Endothelial cell of umbilical vein (primary cell): ENCODE measurements around the gene C2orf42. TPM values are rescaled to one million over a fixed set of nuclear protein-coding genes. Genes with fewer than 3 reads are reported as not detected.

Experiments
- BruUV-seq: library from RNA; stranded (reverse); fragments of 400-500 nt; replicated peaks from 2 replicates; lab custom pipeline; 2021; lab: Mats Ljungman, UMichigan
- CTCF ChIA-PET: fragments of 300-600, 350-600 bp; sonication (Branson Sonifier 250); formaldehyde crosslinking; loops from one replicate; lab custom pipeline; 2021; ENCODE audit warnings: antibody characterized with exemption, inconsistent platforms; lab: Charles Lee
- POLR2A ChIA-PET: fragments of 300-600, 350-600 bp; sonication (Branson Sonifier 250); formaldehyde crosslinking; loops from one replicate; lab custom pipeline; 2021; ENCODE audit warnings: antibody characterized with exemption, inconsistent platforms; lab: Charles Lee
- DNase-seq: peaks from one replicate; pipeline ENCODE4 v3.0.0-alpha.2; 2011; ENCODE audit warnings: low read depth, low spot score
- FAIRE-seq: peaks from 2 replicates; lab custom pipeline; 2011; peaks lifted over from hg19 to GRCh38; lab: Jason Lieb, UNC
- H2AFZ ChIP-seq: 2 replicates; pipeline ENCODE4 v1.6.0; 2012; ENCODE audit warnings: low read depth, low read length, control low read depth, inconsistent platforms
- H3K27ac ChIP-seq: 2 replicates; pipeline ENCODE4 v1.5.1; 2011; ENCODE audit warnings: low read depth, mild to moderate bottlenecking, control low read depth, low read length, moderate library complexity; ENCODE audit not compliant: insufficient read depth
- H3K27me3 ChIP-seq, 2 experiments: 2 replicates each; pipeline versions ENCODE4 v1.6.0 to v1.6.1; 2011; ENCODE audit warnings: low read length in 2 of 2, mixed read lengths in 1 of 2; ENCODE audit not compliant: control insufficient read depth in 2 of 2, insufficient read depth in 2 of 2
- H3K36me3 ChIP-seq, 2 experiments: 2 replicates in 1 of 2; 3 replicates in 1 of 2; pipeline ENCODE4 v1.5.1; 2011; ENCODE audit warnings: low read length in 2 of 2, mild to moderate bottlenecking in 1 of 2, moderate library complexity in 1 of 2; ENCODE audit not compliant: control insufficient read depth in 2 of 2, insufficient read depth in 2 of 2; ENCODE audit errors: extremely low read depth in 1 of 2
- H3K4me1 ChIP-seq: 3 replicates; pipeline ENCODE4 v1.5.1; 2011; ENCODE audit warnings: mild to moderate bottlenecking, low read length; ENCODE audit not compliant: control insufficient read depth, insufficient read depth; ENCODE audit errors: extremely low read depth
- H3K4me2 ChIP-seq: 2 replicates; pipeline ENCODE4 v1.6.1; 2011; ENCODE audit warnings: low read length, control low read depth, mixed read lengths; ENCODE audit not compliant: insufficient read depth
- H3K4me3 ChIP-seq, 3 experiments: fragments of 200-600 bp in 1 of 3; sonication (generic), shearing (Covaris generic) in 1 of 3; replicated peaks in 1 of 3; 2 replicates each; pipeline ENCODE4 v1.5.1; 2011 to 2016; ENCODE audit warnings: control low read depth in 3 of 3, low read length in 3 of 3, mild to moderate bottlenecking in 2 of 3, inconsistent platforms in 1 of 3, low read depth in 1 of 3, moderate library complexity in 1 of 3; ENCODE audit not compliant: insufficient read depth in 1 of 3
- H3K79me2 ChIP-seq: 2 replicates; pipeline ENCODE4 v1.6.0; 2012; ENCODE audit warnings: low read length, inconsistent platforms; ENCODE audit not compliant: control insufficient read depth, insufficient read depth
- H3K9ac ChIP-seq: replicated peaks from 2 replicates; pipeline ENCODE3; 2011; ENCODE audit warnings: low read length, control low read depth; ENCODE audit not compliant: insufficient read depth; ENCODE audit errors: extremely low read depth
- H3K9me1 ChIP-seq: replicated peaks from 3 replicates; pipeline ENCODE4 v1.6.0; 2011; ENCODE audit warnings: mild to moderate bottlenecking, low read length; ENCODE audit not compliant: control insufficient read depth, insufficient read depth; ENCODE audit errors: extremely low read depth
- H3K9me3 ChIP-seq: replicated peaks from 2 replicates; pipeline ENCODE4 v1.5.1; 2012; ENCODE audit warnings: low read length, inconsistent platforms; ENCODE audit not compliant: control insufficient read depth, insufficient read depth
- H4K20me1 ChIP-seq: replicated peaks from 2 replicates; pipeline ENCODE3; 2011; ENCODE audit warnings: mild to moderate bottlenecking, low read length; ENCODE audit not compliant: control insufficient read depth, insufficient read depth; ENCODE audit errors: extremely low read depth
- EZH2 ChIP-seq: IDR thresholded peaks from 2 replicates; pipeline ENCODE4 v1.6.1; 2012; ENCODE audit warnings: borderline replicate concordance, low read depth, mild to moderate bottlenecking, moderate library complexity, low read length, inconsistent platforms; ENCODE audit not compliant: severe bottlenecking
- FOS ChIP-seq: IDR thresholded peaks from 2 replicates; pipeline ENCODE4 v1.6.1; 2011; ENCODE audit warnings: mild to moderate bottlenecking, low read length, moderate library complexity, borderline replicate concordance; ENCODE audit not compliant: insufficient read depth
- MAX ChIP-seq: IDR thresholded peaks from 2 replicates; pipeline ENCODE4 v1.6.1; 2011; ENCODE audit not compliant: insufficient read depth, insufficient read length
- POLR2A ChIP-seq: IDR thresholded peaks from 2 replicates; pipeline ENCODE4 v1.6.1; 2012; ENCODE audit warnings: low read depth, mild to moderate bottlenecking, control low read depth, low read length
- POLR2AphosphoS5 ChIP-seq: IDR thresholded peaks from 2 replicates; pipeline ENCODE4 v1.6.1; 2012; ENCODE audit warnings: low read depth, mild to moderate bottlenecking, control low read depth, low read length, moderate library complexity; ENCODE audit not compliant: insufficient read depth
- dilution Hi-C: fragments of 300-500 bp; cut with MboI; formaldehyde crosslinking; loops from one replicate; pipeline ENCODE4 v1.15.0; 2019; ENCODE audit warnings: low sequenced_read_pairs; ENCODE audit not compliant: extremely low pct_ligation_motif_present
- intact Hi-C: fragments of 100-400 bp; cut with micrococcal nuclease; formaldehyde crosslinking; loops from one replicate; pipeline ENCODE4 v1.10.0; 2022
- polyA plus RNA-seq, 4 experiments: library from polyadenylated mRNA; depleted of rRNA in 3 of 4; stranded (reverse) in 3 of 4; unstranded in 1 of 4; fragments of >200 nt; gene quantifications; 2 replicates each; pipeline versions ENCODE4 v1.2.1 to v1.2.3, GENCODE V29; 2011 to 2012; ENCODE audit warnings: missing spikeins in 1 of 4
- total RNA-seq: library from RNA; stranded (reverse); gene quantifications from 2 replicates; pipeline ENCODE4 v1.2.3, GENCODE V29; 2021
- TF ChIP-seq, protein P1 (sequence below), 2 donors: IDR thresholded peaks; 1 replicate in 1 of 2; 2 replicates in 1 of 2; pipeline ENCODE4 v1.5.1; 2011; ENCODE audit warnings: low read length in 2 of 2, mild to moderate bottlenecking in 2 of 2, moderate library complexity in 2 of 2, control low read depth in 1 of 2, inconsistent platforms in 1 of 2, low read depth in 1 of 2; ENCODE audit not compliant: insufficient read depth in 1 of 2; ENCODE audit errors: extremely low read depth in 1 of 2

The C2orf42 gene
- total and polyA plus RNA-seq, 2 donors (not counting 3 experiments of a cell fraction or from before 2014, with no cell fraction given) = 7.9 to 13.1 TPM

- BruUV-seq = no TSS peak
- ChIA-PET POLR2A (no interaction called here), CTCF (interaction anchor here (0.8 to 1.6 kb wide), 4 partner anchors 8 to 22 kb away, joined by 3 read pairs; no protein-coding TSS in a partner anchor)
Measured at GRCh38 chr2:70115646-70116442, 75.0 kb downstream of the C2orf42 start.

More at GRCh38 chr2:70115646-70116442, 75.0 kb downstream of the C2orf42 start:
- Histone ChIP-seq H3K79me2 (no peaks in the 10 kb centered on the region), H3K4me2 (no peak overlapping the region), H3K9me3 (no peaks in the 10 kb centered on the region), H3K9ac (no peak overlapping the region), H4K20me1 (no peaks in the 10 kb centered on the region), H3K36me3 (no peaks in the 10 kb centered on the region), H3K27me3 (no peaks in the 10 kb centered on the region), H3K4me1 (peaks cover 4% of the 10 kb centered on the region), H3K9me1 (no peaks in the 10 kb centered on the region), H3K27ac (no peak overlapping the region), H3K4me3 (no peak overlapping the region), H2AFZ (no peak overlapping the region)
- intact Hi-C loops = no loop called here
- dilution Hi-C loops = no loop called here
- TF ChIP-seq, protein P1, sequence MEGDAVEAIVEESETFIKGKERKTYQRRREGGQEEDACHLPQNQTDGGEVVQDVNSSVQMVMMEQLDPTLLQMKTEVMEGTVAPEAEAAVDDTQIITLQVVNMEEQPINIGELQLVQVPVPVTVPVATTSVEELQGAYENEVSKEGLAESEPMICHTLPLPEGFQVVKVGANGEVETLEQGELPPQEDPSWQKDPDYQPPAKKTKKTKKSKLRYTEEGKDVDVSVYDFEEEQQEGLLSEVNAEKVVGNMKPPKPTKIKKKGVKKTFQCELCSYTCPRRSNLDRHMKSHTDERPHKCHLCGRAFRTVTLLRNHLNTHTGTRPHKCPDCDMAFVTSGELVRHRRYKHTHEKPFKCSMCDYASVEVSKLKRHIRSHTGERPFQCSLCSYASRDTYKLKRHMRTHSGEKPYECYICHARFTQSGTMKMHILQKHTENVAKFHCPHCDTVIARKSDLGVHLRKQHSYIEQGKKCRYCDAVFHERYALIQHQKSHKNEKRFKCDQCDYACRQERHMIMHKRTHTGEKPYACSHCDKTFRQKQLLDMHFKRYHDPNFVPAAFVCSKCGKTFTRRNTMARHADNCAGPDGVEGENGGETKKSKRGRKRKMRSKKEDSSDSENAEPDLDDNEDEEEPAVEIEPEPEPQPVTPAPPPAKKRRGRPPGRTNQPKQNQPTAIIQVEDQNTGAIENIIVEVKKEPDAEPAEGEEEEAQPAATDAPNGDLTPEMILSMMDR (IDR thresholded peaks at IDR 0.05; ENCODE audit: extremely low read depth in 1 of 2, insufficient read depth in 1 of 2, low read depth in 1 of 2, low read length in 2 of 2) = no peak
- TF ChIP-seq POLR2AphosphoS5 (no peak), FOS (no peak), EZH2 (no peak), POLR2A (no peak), MAX (no peak)
- FAIRE-seq = no peak
- DNase-seq = no peak
